CD1c-positive myeloid dendritic cell (primary cell): ENCODE results near the gene STN1.
A peak's percentile ranks its signal among the peaks of the same experiment; 100 is the strongest.

Experiments
- DNase-seq: peaks from one replicate; pipeline ENCODE4 v3.0.0-alpha.2; 2016; ENCODE audit errors: extremely low spot score

STN1 gene

GRCh38 chr10:103894441-103894864 is 23.5 kb downstream of the STN1 start:
- no peak for DNase-seq

GRCh38 chr10:103893817-103894216 is 24.2 kb downstream of the STN1 start:
- no peak for DNase-seq

GRCh38 chr10:103892181-103892580 is 25.8 kb downstream of the STN1 start:
- DNase-seq: no peak

- no peak for DNase-seq
Measured at GRCh38 chr10:103890688-103891087, 27.3 kb downstream of the STN1 start.

GRCh38 chr10:103890194-103890658 is 27.8 kb downstream of the STN1 start:
- peak; percentile 17 for DNase-seq

- DNase-seq: no peak
Measured at GRCh38 chr10:103889121-103889720, 28.8 kb downstream of the STN1 start.

GRCh38 chr10:103888113-103888841 is 29.7 kb downstream of the STN1 start:
- peak; percentile 67 for DNase-seq

- DNase-seq: no peak
Measured at GRCh38 chr10:103885617-103886016, 32.4 kb downstream of the STN1 start.

- DNase-seq: peak; percentile 50
Measured at GRCh38 chr10:103884681-103885139, 33.3 kb downstream of the STN1 start.

GRCh38 chr10:103882285-103883007 is 35.5 kb downstream of the STN1 start:
- no peak for DNase-seq

- DNase-seq: no peak
Measured at GRCh38 chr10:103881416-103882284, 36.3 kb downstream of the STN1 start.

GRCh38 chr10:103879831-103880230 is 38.2 kb downstream of the STN1 start:
- DNase-seq: no peak

GRCh38 chr10:103879409-103879808 is 38.6 kb downstream of the STN1 start:
- no peak for DNase-seq

GRCh38 chr10:103877861-103878260 is 40.1 kb downstream of the STN1 start:
- DNase-seq: no peak

GRCh38 chr10:103876155-103876554 is 41.8 kb downstream of the STN1 start:
- DNase-seq: no peak

GRCh38 chr10:103874730-103875129 is 43.3 kb downstream of the STN1 start:
- no peak for DNase-seq

- DNase-seq: no peak
Measured at GRCh38 chr10:103872137-103872931, 45.6 kb downstream of the STN1 start.

GRCh38 chr10:103871006-103871405 is 47.0 kb downstream of the STN1 start:
- DNase-seq: no peak

GRCh38 chr10:103870516-103870915 is 47.5 kb downstream of the STN1 start:
- DNase-seq: no peak

GRCh38 chr10:103869336-103869735 is 48.6 kb downstream of the STN1 start:
- no peak for DNase-seq

GRCh38 chr10:103868200-103868599 is 49.8 kb downstream of the STN1 start:
- DNase-seq: no peak
